ENCODE results near the gene RSPO4.

The RSPO4 gene

GRCh38 chr20:967796-968742, 34.0 kb downstream of the RSPO4 start:
- DNase-seq (ENCODE audit: low read depth), result no peak

DNA sequence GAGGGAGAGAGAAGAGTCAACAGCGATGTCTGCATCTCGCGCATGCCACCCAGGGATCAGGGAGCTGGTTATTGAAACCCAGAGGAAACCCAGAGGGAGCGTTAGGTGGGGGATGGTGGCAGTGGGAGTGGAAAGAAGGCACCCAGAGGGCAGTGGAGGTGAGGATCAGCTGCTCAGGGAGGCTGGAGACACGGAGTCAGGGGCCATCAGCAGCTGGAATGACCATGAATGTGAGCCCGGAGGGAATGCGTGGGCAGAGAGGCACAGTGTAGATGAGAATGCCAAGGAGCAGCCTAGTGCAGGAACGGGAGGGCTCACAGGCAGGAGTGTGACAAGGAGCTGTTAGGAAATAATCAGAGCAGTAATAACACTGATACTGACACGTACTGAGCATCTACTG, 36.2 kb downstream of the RSPO4 start:
- no peak for DNase-seq (ENCODE audit: low read depth)

DNA sequence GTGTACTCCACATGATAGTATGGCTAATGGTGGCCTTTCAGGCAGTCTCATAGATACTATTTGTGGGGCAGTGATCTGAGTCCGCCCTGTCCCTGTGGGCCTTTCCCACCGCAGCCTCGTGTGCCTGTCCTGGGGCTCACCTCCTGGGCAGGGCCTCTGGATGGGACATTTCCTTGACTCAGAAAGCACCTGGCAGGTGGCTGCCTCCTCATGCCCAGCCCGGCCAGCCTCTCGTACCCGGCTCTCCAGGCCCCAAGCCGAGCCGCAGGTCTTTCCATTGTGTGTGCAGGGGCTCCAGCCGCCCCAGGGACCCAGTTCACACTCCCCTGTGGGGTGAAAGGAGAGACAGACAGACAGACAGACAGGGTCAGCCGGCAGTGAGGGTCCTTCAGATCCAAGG, 38.3 kb downstream of the RSPO4 start:
- no peak for DNase-seq (ENCODE audit: low read depth)

- DNase-seq (ENCODE audit: low read depth), result no peak
Measured at GRCh38 chr20:962683-963082, 39.4 kb downstream of the RSPO4 start.

GRCh38 chr20:962223-962622, 39.9 kb downstream of the RSPO4 start:
- no peak for DNase-seq (ENCODE audit: low read depth)

- DNase-seq (ENCODE audit: low read depth), result no peak
Measured at GRCh38 chr20:961768-962167, 40.3 kb downstream of the RSPO4 start.

DNA sequence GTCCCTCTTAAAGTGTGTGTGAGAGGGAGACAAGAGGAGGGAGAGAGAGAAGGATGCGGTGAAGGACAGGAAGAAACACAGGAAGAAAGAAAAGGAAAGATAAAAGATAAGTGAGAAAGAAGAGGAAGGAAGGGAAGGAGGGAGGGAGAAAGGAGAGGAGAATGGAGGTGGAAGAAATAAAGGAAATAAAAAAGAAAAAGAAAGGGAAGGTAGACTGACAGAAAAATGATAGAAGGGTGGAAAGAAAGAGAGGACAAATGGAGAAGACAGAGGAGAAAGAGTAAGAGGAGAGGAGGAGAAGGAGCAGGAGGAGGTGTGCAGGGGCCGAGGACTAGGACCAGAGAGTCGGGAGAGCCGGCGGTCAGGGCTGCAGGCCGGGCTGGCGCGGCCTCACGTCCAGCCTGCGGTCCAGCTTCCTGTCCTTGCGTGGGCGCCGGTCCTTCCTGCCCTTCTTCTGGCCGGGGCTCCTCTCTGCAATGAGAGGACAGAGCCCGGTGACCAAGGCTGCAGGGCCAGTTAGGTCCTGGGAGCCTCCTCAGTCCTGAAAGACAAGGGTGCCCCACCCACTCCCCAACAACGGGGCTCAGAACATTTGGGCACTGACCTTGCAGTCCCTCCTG, 42.0 kb downstream of the RSPO4 start:
- no peak for DNase-seq (ENCODE audit: low read depth)

DNA sequence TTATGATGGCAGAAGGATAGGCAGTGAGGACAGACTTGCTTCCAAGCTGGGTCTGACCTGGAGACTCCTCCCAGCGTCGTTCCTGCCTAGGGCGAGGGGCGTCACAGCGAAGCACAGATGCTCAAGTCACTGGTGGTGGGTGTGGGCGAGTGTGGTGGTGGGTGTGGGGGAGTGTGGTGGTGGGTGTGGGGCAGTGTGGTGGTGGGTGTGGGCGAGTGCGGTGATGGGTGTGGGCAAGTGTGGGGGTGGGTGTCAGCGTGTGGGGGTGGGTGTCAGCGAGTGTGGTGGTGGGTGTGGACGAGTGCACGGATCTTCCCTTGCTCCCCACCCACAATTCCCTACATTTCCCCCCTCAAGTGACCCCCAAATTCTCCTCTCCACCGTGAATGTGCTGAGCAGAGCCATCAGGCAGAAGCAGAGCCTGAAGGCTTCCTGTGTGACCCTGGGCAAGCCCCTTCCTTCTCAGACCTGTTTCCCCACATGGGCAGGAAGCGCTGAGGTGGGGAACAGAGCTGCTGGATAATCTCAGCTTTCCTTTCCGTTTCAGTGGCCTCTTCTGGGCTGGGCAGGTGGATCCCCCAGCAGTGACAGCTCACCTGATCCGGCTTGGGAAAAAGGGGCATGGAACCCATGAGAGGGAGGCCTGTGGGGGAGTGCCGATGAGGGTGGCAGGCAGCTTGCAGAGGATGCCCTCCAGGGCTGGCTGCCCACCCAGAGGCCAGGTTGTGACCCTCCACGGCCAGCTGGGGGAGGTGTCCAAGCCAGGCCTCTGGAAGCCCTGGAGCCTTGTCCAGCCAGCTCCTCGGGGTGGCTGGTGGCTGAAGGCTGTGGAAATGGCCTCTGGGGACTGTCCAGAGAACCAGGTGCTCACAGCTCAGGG, 42.9 kb downstream of the RSPO4 start:
- DNase-seq (ENCODE audit: low read depth), result no peak

- DNase-seq (ENCODE audit: low read depth), result no peak
Measured at GRCh38 chr20:957544-957943, 44.6 kb downstream of the RSPO4 start.

DNA sequence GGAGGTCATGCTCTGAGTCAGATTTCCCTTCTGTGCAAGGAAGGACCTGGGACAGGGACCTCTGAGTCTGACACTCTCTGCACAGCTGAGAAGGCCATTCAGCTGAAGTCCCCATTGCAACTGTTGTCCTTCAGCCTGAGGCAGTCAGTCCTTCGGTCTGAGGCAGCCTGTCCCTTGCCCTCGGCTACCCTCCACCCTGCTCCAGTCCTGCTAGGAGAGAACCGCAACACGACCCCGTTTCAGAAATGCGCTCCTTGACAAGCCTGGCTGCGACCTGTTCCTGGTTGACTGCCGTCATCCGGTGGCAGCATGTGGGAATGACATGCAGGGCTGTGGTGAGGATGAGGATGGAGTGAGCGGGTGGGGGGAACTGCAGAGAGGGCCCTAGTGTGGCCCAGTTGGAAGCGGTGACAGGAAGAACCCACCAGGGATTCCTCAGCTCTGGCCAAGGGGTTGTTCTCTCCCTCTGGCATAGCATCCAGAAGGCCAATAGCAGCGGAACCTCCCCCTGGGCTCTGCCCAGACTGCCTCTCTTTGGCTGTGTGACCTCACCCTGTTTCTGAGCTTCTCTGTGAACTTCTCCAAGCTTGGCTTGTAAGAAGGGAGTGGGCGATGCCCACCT, 45.7 kb downstream of the RSPO4 start:
- DNase-seq (ENCODE audit: low read depth), result peak; percentile 45

- DNase-seq (ENCODE audit: low read depth), result no peak
Measured at GRCh38 chr20:955656-956055, 46.5 kb downstream of the RSPO4 start.

DNA sequence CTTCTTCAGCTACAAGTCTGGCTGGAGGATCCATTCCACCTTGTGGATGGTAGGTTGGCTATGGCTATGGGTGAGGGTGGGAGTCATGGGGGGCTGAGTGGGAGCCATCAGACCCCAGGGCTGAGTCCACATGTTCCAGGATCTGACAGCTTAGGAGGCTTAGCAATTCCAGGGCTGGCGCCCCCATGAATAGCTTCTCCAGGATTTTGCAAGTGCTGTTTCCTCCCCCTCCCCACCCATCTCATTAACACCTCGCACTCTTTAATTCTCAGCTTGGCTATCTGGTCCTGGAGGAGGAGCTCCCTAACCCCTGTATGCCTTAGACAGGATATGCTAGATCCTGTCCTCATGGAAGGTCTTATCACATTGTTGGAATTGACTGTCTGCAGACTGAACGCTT, 47.0 kb downstream of the RSPO4 start:
- DNase-seq (ENCODE audit: low read depth), result no peak

GRCh38 chr20:953742-954141, 48.4 kb downstream of the RSPO4 start:
- DNase-seq (ENCODE audit: low read depth), result no peak

DNA sequence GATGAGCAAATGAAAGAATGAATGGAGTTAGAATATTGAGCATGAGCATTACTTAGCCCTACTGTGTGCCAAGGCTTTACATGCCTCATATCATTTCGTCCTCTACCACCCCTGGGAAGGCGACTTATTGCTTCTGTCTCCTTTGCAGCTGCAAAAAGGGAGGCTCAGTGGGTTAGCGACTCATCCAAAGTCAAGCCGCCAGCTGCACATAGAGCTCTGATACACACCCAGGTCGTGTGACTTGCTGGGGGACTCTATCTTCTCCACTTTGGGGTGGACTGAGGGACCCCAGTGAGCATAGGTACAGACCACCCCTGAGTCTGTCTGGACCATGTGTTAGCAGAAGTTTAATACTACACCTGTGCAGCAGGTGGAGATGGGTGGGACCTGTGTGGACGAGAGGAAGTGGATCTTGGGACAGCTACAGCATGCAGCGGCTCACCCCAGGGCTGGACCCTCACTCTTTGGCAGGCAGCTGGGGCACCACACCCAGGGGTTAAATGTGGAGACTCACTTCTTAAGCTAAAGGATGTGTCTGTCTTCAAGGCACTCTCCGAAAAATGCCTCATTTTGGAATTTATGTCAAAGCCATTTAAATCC, 49.8 kb downstream of the RSPO4 start:
- DNase-seq (ENCODE audit: low read depth), result no peak

- DNase-seq (ENCODE audit: low read depth), result no peak
Measured at GRCh38 chr20:951384-952169, 50.5 kb downstream of the RSPO4 start.

DNA sequence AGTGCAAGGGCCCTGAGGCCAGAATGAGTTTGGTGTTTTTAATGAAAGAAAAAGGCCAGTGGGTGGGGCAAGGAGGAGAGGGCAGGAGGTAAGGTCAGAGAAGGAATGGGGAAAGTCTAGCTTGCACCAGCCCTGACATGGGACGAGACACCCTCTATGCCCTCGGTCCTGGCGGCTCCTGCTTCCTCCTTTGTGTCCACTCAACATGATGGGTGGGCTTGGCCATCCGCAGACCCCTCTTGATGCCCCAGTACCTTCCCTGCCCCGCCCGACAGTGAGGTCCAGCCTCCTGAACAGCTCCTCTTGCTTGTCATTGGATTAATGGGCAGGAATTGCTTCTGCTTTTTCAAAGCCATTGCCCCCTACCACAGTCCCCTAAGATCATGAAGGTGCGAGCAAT, 52.4 kb downstream of the RSPO4 start:
- no peak for DNase-seq (ENCODE audit: low read depth)

- DNase-seq (ENCODE audit: low read depth), result no peak
Measured at GRCh38 chr20:946826-947225, 55.3 kb downstream of the RSPO4 start.

- DNase-seq (ENCODE audit: low read depth), result no peak
Measured at GRCh38 chr20:945841-946240, 56.3 kb downstream of the RSPO4 start.

GRCh38 chr20:944774-945410, 57.2 kb downstream of the RSPO4 start:
- no peak for DNase-seq (ENCODE audit: low read depth)

DNA sequence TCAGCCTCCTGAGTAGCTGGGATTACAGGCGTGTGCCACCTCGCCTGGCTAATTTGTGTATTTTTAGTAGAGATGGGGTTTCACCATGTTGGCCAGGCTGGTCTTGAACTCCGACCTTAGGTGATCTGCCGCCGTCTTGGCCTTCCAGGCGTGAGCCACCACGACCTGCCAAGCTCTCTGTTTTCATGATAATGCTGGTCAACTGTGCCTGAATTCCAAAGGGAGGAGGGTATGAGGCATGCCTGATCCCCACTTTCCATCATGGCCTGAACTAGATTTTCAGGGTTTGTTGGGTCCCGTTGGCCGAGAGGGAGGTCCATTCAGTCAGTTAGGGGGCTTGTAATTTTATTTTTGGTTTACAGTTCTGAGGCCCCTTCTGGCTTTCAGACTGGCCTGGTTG, 58.0 kb downstream of the RSPO4 start:
- DNase-seq (ENCODE audit: low read depth), result no peak

All from stimulated activated CD8-positive, alpha-beta memory T cell treated with anti-CD3 and anti-CD28 coated beads, Interleukin-12 subunit alpha, Interleukin-12 subunit beta, amount 100 ng/mL, for 4 hours (primary cell).